ENCODE measurements around the gene GNAO1. TPM values are rescaled to one million over a fixed set of nuclear protein-coding genes. Genes with fewer than 3 reads are reported as not detected.

Gene GNAO1
- 0.68 and 1.1 TPM in 2 replicates for total RNA-seq (2014; rRNA removed; shearing (Covaris generic))

DNA sequence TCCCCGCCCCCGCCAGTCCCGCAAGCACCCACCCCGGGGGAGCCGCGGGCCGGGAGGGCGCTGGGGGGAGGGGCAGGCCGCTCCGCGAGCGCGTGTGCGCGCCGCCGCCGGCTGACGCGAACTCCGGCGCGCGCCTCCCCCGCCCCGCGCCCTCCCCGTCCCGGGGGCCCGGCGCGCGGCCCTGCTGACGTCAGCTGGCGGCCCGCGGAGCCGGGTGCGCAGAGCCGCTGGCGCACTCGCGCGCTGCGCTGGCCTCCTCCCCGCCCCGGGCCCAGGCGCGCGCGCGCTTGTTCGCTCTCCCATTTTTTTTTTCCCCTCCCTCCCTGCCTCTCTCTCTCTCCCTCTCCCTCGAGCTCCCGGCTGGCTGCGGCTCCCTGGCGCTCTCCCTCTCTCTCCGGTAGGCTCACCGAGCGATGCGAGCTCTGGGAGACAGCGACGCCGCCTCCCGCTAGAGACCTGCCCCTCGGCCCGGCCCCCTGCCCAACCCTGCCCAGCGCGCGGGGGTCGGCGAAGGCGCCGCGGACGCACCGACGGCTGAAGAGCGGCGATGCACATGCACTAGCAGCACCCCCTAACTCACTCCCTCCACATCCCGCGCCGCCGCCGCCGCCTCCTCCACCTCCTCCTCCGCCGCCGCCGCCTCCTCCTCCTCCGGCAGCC is at the start of gene GNAO1:
TSS of gene GNAO1 (plus strand) at position 334 of the 660 bp plus-strand sequence. CDS start 747 bp downstream, outside the sequence.
- peak; percentile 51 for DNase-seq (ENCODE audit: low spot score)

DNA sequence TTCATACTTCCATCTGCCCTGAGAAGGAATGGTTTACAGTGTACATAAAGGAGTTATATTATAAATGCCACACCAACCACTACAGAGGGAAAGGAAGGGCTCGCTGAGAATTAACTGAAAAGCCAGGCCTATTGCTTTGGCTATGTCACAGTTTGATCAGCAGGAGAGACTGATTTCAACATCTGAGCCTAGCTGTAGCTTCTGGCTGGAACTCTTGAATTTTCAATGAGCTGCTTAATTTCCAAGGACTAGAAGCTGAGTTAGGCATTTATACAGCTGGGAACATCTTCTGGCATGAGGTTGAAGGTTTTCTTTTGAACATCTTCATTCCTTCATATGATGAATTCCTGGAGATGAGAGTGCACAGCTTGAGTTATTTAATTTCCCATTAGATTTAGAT is 47.6 kb upstream of the GNAO1 start:
- no peak for DNase-seq (ENCODE audit: low spot score)

DNA sequence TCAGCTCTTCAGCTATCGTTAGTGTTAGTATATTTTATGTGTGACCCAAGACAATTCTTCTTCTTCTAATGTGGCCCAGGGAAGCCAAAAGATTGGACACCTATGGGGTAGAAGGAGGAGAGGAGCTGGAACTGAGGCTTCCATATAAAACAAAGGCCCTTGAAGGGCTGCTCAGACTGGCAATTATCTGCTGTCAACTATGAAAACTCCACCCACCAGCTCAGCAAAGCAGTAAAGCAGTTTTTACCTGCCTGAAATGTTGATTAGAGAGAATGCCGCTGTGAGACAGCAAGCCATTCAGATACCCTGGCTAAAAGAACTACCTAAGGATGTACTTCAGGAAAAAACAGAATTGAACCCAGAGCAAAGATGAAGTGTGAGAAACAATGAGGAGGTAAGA is 45.9 kb upstream of the GNAO1 start:
- DNase-seq (ENCODE audit: low spot score) = no peak

DNA sequence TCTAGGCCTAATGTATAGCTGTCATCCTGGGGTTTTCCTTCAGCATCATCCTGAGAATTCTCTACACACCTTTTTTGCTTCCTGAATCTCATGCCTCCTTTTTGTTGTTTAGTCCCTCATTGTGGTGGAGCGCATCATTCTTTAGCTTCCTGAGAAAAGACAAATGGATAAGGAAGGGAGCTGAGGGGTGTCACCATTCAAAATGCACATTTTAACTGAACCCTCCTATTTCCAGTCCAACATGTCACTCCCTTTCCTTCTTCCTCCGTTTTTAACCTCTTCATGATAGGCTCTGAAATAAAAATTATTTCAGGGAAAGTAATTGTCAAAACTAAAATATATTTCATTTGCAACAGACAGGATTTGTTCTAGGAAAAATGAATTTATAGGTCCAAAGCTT is 39.7 kb upstream of the GNAO1 start:
- DNase-seq (ENCODE audit: low spot score) = no peak

DNA sequence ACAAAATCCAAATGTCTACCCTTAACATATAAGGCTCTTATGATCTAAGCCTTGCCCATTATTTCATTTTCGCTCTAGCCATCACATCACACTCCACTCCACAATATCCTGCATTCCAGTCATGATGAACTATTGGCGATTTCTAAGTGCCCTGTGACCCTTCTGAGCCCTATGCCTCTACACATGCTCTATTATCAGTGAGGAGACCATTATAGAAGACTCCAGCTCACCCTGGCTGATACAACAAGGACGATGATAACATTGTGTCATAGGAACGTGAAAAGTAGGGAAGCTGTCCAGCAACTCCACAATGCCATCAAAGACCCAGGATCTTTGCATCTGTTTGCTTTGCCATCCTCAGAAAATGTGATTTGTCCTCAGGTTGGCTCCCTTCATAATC is 29.6 kb upstream of the GNAO1 start:
- DNase-seq (ENCODE audit: low spot score) = no peak

DNA sequence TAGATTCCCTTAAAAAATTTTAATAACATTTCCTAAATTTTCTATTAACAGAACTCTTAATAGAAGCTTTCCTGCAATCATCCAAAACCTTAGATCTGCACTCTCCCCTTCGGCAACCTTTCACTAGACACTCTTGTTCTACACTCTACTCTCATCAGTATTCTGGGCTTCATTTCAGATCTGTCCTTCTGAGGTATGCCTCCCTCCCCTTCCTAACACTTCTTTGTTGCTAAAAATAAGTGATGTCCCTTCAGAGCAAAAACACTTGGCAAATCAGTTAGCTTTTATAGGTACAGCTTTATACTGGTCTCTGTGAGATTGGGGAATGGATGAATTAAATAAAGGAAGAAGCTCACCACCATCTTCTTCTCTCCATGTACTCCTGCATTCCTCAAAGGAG is 28.2 kb upstream of the GNAO1 start:
- DNase-seq (ENCODE audit: low spot score) = no peak

DNA sequence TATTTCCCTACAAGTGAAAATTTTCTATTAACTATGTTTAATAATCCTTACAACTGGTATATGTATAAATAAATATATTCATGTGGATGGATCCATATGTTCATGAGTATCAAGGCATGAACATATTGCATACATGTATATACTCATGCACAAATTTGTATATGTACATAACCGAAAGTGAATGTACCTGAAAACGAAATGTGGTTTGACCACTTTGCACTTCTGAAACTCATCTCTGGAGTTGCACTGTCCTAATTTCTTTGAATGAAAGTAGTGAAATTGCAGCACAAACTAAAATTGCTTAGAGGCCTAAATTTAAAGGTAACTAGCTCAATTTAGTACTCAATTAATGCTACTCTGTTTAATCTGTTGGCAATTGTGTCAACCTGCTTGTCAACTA is 27.4 kb upstream of the GNAO1 start:
- DNase-seq (ENCODE audit: low spot score) = no peak

DNA sequence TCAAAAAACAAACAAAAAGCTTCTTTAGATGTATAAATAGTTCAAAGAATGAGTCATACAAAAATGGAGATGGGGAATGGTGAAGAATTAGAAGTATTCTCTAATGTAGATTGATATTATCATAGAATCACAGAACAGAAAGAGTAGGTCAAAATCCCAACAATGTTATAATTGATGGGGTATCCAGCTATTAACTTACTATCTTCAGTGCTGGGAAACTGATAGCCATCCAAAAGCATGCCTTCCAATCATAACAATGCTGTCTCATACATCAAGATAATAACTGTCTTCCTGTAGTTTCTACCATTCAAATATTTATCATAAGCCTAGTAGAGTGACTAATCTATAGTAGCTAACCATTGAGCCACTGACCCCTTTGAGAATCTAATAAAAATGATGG is 26.7 kb upstream of the GNAO1 start:
- DNase-seq (ENCODE audit: low spot score) = no peak

DNA sequence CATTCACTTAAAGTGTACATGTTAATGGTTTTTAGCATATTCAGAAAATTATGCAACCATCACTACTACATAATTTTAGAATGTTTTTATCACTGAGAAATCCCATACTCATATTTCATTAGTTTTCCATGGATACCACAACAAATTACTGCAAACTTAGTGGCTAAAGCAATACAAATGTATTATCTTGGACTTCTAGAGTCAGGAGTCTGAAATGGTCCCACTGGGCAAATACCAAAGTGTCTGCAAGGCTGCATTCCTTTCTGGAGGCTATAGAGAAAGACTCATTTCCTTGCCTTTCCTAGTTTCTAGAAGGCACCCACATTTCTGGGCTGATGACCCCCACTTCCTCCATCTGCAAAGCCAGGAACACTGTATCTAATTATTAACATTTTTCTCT is 16.9 kb upstream of the GNAO1 start:
- no peak for DNase-seq (ENCODE audit: low spot score)

DNA sequence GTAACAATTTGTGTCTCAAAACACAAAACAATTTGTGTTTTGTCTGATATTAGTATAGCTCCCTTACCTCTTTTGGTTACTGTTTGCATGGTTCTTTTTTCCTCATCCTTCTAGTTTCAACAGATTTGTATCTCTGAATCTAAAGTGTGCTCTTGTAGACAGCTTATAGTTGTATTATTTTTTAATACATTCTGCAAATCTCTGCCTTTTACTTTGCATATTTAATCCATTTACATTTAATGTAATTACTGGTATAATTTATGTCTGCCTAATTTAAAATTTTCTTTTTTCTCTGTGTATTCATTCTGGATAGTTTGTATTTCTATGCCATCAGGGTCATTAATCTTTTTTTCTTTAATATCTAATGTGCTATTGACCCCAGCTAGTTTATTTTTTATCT is 9.9 kb upstream of the GNAO1 start:
- DNase-seq (ENCODE audit: low spot score) = no peak

DNA sequence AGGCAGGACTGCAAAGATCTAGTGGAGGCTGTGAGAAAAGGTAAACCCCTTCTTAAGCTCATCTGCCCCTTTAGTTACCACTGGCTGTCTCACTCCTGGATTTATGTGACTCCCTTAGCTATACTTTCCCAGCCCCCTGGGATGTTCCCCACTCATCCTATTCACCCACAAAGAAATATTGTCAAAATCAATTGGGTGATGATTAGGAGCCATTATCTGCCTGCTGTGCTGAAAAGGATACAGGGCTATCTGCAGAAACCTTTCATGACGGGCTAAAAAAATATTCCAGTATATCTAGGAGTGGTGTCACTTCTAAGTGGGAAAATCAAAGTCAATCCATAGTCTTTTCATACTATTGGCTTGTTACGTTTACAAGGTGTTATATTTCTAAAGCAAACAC is 8.0 kb upstream of the GNAO1 start:
- DNase-seq (ENCODE audit: low spot score) = no peak

DNA sequence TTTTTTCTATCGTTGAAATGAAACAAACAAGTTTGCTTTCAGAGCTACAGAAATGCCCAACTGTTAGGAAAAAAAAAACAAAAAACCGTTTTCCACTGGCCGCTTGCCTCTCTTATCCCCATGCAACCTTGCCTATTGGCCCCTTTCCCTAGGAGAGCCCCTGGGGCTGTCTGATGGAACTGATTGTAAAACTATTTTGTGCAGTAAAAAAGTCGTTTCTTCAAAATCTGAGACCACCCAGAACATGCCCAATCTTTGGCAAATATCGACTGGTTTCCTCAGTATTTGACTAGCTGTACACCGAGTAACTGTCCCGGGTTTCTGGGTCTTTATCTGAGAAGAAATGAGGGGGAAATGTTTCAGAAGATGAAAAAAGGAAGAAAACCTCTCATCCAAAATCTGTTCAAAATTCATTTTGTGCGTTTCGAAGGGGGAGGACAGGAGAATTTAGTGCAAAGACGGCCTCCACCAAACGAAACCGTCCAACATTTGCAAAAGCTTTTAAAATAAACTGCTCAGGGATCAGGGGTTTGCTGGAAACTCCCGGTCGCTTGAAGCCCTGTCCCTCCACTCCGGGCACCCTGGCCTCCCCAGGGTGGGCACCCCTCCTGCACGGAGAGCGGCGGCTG is 1.1 kb upstream of the GNAO1 start:
- no peak for DNase-seq (ENCODE audit: low spot score)

DNA sequence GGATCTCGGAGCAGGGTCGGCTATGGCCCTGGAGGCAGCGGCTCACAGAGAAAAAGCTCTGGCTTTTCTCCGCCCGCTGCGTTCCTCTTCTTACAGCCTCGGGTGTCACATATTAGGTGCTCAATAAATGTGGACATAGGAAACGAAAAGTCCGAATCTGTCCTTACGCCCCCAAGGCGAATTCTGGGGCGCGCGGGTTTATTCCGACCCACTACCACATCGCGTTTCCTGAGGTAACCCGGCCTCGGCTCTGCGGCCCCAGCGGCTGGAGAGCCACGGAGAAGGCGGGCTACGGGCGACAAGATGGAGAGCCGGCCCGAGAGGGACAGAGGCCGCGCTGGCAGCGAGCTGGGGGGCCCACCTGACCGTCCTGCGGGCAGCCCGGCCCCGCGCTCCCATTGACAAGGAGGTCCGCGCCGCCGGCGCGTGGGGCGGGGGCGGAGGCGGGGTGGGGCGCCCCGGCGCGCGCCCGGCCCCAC is 573 bp upstream of the GNAO1 start:
- no peak for DNase-seq (ENCODE audit: low spot score)

DNA sequence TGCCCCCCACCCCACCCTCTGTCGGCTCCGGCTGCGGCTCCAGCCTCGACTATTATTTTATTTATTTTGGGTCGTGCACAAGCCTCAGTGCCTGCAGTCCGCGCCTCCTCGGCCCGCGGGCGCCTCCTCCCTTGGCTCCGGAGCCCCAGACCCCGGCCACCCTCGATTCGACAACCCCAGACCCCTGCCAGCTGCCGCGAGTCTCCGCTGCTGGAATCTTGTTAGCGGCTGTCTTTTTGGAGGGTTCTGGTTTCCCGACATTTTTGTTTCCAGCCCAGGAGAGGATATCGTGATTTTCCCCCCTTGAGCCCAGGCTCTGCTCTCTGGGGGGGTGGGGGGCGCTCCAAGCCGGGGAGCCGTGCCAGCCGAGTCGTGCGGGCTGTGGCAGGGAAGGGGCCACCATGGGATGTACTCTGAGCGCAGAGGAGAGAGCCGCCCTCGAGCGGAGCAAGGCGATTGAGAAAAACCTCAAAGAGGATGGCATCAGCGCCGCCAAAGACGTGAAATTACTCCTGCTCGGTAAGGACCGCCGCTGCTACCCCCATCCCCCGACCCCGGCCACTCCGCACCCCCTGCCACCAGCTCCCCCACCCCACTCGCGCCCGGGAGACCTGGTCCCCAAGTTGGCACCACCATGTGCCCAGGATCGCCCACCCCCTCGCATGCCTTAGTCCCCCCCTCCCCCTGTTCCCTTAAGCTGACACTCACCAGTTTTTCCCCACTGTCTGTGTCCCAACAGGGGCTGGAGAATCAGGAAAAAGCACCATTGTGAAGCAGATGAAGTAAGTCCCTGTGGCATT is 746 bp downstream of the GNAO1 start:
- no peak for DNase-seq (ENCODE audit: low spot score)

DNA sequence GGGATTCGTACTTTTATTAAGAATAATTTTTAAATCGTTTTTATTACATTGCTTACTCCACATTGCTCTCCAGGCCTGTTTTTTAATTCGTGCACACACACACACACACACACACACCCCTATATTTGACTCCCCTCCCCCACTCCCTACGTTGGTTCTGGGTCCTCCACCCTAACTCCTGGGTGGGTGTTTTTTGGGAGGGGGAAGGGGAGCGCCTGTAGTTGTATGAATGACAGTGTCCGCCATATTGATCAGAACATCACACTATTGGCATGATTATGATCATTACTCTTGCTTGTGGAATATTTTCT is 1.3 kb downstream of the GNAO1 start:
- no peak for DNase-seq (ENCODE audit: low spot score)

DNA sequence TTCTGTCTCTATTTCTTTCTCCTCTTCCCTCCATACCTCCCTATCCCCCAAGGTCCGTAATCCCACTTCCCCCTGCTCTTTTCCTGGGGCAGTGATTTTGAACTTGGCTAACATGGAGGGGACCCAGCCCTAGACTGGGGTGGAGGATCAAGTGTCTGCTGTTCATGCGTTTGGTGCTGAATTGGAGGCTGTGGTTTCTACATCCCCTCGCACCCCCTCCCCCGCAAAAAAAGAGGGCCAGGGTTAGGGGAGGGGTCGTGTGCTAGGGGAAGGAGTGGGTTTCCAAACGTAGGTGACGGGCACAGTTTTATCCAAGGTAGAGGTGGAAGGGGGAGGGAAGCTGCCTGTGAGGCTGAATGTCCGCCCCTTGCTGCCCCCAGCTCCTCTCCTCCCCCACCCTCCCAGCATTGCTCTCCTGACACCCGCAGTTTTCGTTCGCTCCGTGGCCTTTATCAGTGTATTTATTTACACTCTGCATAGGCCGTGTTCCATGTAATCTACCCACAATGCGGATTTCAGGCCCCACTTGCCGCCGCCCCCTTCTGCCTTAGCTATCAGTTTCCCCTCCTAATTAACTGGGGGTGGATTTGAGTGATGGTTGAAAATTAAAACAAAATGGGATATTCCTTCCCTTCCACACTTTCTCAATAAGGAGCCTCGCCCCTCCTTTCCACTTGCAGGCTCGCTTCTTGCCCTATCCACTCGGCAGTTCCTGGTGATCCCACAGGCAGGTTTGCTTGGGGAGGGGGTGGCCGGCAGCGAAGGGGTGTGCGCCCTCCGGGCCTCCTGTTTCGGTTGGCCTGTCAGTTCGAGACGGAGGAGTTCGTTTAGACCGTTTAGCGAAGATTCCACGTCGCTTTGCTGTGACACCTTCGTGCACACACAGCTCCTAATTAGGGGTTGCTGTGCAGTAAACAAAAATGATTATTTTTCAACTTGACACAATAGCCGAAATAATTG is 2.0 kb downstream of the GNAO1 start:
- no peak for DNase-seq (ENCODE audit: low spot score)

DNA sequence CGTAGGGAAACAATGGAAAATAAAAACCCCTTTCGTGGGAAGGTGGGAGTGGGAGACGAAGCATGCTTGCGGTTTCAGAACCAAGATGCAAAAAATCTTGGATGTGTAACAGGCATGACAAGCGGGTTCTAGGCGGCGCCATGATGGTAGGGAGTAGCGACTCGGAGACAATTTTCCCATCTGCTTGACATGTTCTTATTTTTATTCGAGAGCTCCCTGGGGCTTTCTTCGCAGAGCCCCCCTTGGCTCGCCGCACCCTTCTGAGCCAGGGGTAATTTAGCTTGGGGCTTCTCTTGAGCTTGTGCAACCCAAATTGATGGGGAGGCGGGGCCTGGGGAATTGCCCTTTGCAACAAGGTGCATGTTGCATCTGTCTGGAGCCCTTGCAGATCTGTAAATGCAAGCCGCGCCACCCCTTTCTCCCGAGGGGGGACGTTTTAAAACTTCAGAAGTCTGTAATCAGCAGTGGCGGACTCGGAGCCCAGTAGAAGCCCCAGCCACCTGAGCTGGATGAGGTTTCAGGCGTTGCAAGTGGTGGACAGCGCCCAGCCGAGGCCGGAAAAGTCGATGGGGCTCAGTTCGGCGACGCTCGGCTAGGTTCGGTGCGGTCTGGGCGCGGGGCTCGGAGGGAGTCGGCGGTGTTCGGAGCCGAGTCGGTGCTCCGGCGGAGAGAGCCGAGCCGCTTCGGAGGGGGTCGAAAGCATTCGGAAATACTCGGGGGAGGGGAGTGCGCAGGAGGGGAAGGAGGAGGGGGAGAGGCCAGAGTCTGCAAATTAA is 2.9 kb downstream of the GNAO1 start:
- peak; percentile 76 for DNase-seq (ENCODE audit: low spot score)

DNA sequence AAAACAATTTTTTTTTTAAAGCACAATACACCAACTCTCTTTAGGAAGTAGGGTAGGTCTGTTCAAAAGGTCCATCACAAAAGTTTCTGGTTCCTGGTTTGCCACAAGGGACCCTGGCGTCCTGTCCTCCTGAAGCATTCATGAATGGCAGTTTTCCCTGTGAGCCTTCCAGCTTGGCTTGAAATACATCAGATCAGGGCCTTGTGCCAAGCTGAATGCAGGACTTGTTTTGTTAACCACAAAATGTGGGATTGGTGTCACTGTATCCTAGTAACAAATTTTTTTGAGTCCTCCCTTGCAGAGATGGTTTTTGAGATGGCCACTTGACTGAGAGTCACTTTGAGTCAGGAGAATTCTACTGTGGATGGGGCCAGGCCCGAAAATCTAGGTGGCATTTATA is 3.9 kb downstream of the GNAO1 start:
- peak; percentile 53 for DNase-seq (ENCODE audit: low spot score)

DNA sequence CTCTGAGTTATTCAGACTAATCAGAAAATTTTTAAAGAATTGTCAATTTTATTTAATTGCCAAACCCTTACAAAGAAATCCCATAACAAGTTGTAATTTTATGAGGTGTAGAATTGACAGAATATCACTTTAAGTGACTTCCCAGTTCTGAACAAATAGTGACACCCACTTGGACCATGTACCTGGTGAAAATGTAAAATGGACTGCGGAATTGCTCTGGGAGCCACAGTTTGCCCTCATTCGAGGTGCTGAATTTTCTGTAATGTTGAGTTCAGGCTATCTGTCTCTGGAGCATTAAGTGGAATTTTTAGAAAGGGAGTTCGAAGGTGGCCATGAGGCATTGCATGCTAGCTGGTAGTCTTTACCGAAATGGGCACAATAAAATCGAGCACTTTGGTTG is 5.1 kb downstream of the GNAO1 start:
- no peak for DNase-seq (ENCODE audit: low spot score)

DNA sequence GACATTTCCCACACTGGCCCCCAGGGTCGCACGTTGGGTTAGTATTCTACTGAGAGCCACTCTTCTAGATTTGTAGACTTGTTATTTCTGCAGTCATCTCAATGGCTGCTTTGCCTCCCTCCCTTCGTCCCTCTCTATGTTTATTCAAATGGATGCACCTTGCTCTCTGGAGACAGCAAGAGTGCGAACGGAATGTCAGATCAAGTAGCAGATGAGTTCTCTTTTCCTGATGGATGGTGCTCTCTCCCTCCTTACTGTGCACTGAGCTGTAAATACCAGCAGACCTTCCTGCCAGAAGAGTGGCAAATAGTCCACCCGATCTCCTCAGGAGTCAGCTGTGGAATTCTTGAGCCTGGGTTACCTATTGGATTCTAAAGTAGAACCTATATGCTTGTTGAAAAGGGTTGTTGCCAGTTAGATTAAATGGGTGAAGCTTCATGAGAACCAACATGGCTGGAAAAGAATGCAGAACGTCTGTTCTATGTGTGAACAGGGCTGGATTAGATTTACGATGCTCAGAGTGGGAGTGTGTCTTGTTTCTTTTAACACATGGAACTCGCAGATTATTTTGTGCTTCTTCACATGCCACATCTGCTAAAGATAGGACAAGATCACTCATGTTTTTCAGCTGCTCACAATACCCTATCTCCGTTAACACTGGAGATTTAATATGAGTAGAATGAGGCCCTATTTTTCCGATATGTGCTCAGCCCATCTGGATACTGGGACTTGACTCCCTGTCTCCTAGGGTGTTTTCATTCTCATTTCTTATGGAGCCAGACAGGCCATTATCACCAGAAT is 6.1 kb downstream of the GNAO1 start:
- no peak for DNase-seq (ENCODE audit: low spot score)
